T47D (cell line): Measurements from ENCODE around the gene ARHGEF26.

Source experiments
- DNase-seq, 2 experiments: peaks; one replicate each; pipeline versions ENCODE4 v3.0.0 to v3.0.0-alpha.2; 2011 to 2012; ENCODE audit warnings: low read depth in 1 of 2, low spot score in 1 of 2
- JUND ChIP-seq: IDR thresholded peaks from 2 replicates; pipeline ENCODE4 v1.6.1; 2012; ENCODE audit warnings: low read depth
- in situ Hi-C: cut with HindIII; loops from 2 replicates; pipeline ENCODE4 v1.10.0; 2016; ENCODE audit warnings: low sequenced_read_pairs, low pct_unique_long_range_greater_than_20kb

ARHGEF26 gene

DNA sequence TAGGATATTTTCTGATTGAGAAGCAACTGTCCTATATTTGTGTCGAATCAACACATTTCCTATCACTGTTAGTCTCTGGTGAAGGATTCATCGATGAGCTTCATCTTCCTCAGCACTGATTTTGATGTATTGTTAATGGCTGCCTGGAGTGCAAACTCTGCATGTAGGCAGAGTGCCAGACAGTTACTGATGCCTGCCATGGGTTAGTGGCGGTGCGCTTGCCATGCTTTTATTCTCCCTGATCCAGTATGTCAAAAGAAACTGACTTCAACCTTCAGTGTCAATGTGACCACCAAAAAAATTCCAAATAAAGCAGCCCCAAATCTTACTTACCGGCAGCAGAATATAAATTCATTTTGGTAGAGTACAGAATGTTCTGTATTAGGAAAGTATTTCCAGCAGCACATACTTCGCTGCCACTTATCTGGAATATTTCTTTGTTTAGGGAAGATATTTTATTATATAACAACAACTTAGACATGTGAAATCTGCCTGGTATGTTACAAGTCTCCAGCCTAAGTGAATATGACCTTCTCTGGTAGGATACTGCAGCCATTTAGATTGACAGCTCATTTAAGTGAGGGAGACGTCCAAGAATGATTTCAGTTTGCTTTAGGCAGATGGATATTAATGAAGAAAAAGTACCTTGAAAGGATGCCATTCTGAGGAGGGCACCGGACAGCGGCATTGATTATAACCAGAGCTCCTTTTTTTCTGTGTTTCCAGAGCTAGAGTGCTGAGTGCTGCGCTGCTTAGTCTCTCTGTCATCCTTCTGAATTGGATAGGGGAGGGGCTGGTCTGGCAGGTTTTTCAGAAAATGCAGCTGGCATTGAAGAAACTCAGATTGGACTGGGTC, 59.9 kb downstream of the ARHGEF26 start:
- DNase-seq: peak; percentile 19 to 74
- TF ChIP-seq JUND: no peak
- in situ Hi-C loops: no loop called here

GRCh38 chr3:154182322-154182922, 61.2 kb downstream of the ARHGEF26 start:
- TF ChIP-seq JUND: no peak
- no peak for DNase-seq
- in situ Hi-C loops: no loop called here

GRCh38 chr3:154182975-154183374, 61.8 kb downstream of the ARHGEF26 start:
- TF ChIP-seq JUND: no peak
- DNase-seq: peak in 1 of 2 experiments; percentile 70
- in situ Hi-C loops: no loop called here

GRCh38 chr3:154184582-154184981, 63.4 kb downstream of the ARHGEF26 start:
- no peak for TF ChIP-seq JUND
- no peak for DNase-seq
- in situ Hi-C loops: no loop called here

GRCh38 chr3:154188437-154188836, 67.2 kb downstream of the ARHGEF26 start:
- no peak for TF ChIP-seq JUND
- in situ Hi-C loops: no loop called here
- no peak for DNase-seq

DNA sequence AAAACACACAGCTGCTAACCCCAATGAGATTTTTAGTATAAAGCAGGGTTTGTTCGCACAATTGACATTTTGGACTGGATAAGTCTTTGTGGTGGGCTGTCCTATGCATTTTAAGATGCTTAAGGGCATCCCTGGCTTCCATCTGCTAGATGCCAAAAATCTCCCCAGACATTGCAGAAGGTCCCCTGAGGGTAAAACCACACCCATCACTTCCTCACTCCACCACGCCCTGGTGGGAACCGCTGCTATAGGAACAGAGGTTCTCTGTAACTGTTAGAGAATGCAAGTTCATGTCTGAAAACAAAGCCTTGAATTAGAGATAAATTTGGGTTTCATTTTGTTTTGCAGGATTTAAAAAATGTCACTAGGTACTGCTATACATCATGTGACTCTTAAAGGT, 67.7 kb downstream of the ARHGEF26 start:
- DNase-seq: no peak
- in situ Hi-C loops: no loop called here
- TF ChIP-seq JUND: no peak

GRCh38 chr3:154191520-154191919, 70.3 kb downstream of the ARHGEF26 start:
- DNase-seq: no peak
- in situ Hi-C loops: no loop called here
- TF ChIP-seq JUND: no peak

DNA sequence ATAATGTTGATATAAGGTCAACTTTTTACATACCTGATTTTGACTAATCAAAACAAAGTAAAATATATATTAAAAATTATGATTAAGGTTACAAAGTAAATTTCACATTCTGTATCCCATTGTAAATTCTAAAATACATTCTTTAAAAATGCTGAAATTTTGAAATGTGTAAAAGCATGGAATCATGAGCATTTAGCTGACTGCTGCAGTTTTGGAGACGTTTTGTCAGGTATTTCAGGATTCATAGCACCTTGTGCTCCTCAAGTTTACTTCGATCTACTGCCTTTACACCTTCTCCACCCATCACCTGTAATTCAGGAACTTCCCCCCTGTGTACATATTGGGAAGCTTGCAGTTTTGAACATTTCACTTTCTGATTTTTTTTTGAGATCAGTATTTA, 71.0 kb downstream of the ARHGEF26 start:
- DNase-seq: no peak
- in situ Hi-C loops: no loop called here
- no peak for TF ChIP-seq JUND

DNA sequence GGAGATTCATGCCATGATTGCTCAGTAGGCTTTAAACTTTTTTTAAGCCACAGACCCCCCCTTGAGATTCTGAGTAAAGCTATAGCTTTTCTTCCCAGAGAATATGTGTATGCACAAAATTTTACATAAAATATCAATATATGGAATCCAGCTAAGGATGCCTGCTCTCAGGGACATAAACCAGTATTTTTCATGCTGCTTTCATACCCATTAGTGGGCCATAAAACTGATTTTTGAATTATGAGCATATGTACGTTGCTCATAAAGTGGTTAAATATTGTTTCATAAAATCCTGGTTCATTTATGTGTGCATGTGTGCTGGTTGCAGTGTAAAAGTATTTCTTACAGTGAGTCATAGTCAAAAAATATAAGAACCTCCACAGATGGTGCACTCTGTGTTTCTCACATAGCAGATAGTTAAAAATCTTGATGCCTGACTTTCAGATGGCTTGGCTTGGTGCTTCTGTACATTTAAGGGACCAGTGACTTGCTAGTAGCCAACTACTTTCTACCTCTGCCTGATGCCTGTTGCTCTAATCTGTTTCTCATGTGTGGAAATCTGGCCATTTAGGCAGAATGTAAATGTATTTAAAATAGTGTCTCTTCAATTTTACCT, 71.9 kb downstream of the ARHGEF26 start:
- DNase-seq: no peak
- TF ChIP-seq JUND: no peak
- in situ Hi-C loops: no loop called here

GRCh38 chr3:154194877-154195276, 73.7 kb downstream of the ARHGEF26 start:
- in situ Hi-C loops: no loop called here
- DNase-seq: no peak
- TF ChIP-seq JUND: no peak

- no peak for DNase-seq
- in situ Hi-C loops: no loop called here
- no peak for TF ChIP-seq JUND
These were observed 74.6 kb downstream of the ARHGEF26 start for GRCh38 chr3:154195620-154196356.

DNA sequence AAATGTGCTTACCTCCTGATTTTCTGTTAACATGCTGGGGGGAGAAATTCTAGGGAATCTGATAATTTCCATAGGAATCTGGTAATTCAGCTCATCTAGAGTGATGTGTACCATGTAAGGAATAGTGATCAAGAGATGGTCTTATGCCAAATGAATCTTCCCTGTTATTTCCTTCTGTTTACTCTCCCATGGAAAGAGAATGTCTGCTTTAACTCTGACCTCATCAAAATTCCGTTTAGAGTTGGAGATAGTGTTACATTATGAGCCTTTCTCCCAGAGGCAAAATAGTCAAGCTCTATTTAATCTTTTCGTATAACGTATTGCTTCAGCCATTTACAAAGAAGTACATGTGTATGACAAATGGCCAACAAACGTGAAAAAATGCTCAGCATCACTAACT, 76.6 kb downstream of the ARHGEF26 start:
- DNase-seq: peak in 1 of 2 experiments; percentile 26
- in situ Hi-C loops: no loop called here
- TF ChIP-seq JUND: no peak

DNA sequence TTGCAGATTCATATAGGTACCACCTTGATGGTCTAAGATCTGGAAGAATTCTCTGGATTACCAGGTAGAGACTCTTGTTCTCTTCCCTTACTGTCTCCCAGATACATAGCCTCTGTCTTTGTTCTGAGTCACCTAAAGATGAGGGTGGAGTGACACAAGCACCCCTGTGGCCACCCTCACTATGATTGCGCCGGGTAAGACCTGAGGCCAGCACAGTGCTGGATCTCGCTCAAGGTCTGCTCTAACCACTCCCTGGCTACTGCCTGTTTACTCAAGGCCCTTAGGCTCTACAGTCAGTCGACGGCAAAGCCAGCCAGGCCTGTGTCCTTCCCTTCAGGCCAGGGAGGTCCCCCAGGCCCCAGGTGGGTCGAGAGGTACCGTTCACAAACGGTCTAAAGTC, 88.3 kb downstream of the ARHGEF26 start:
- in situ Hi-C loops: no loop called here
- no peak for TF ChIP-seq JUND
- no peak for DNase-seq
